Stimulated activated CD8-positive, alpha-beta memory T cell treated with anti-CD3 and anti-CD28 coated beads, Interleukin-2, amount 100 ng/mL, for 1 hour (primary cell): Measurements from ENCODE around the gene PLEKHA7.
"Not testable (repeated sequence)": the region's sequence is repeated elsewhere in the genome, so short reads cannot be mapped to it uniquely, and the experiment has no call there.

Experiments used
- DNase-seq, 2 donors: peaks; one replicate each; pipeline ENCODE4 v3.0.0-alpha.2; 2020; ENCODE audit warnings: low read depth in 2 of 2

Gene PLEKHA7

GRCh38 chr11:16905375-16905774, 108.8 kb downstream of the PLEKHA7 start:
- DNase-seq: no peak

DNA sequence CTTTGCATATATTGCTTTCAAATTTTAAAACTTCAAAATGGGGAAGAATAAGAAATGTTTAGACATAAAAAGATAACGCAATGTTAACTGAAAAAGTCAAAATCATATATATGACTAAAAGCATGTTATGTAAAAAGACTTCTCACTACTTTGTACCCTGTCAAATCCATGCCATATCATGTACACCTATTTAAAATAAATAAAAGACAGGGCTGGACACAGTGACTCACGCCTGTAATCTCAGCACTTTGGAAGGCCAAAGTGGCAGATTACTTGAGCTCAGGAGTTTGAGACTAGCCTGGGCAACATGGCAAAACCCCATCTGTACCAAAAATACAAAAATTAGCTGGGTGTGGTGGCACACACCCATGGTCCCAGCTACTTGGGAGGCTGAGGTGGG, 109.5 kb downstream of the PLEKHA7 start:
- DNase-seq: not testable (repeated sequence)

GRCh38 chr11:16902781-16903378, 111.3 kb downstream of the PLEKHA7 start:
- DNase-seq: no peak

- no peak for DNase-seq
Measured at GRCh38 chr11:16902182-16902581, 112.0 kb downstream of the PLEKHA7 start.

DNA sequence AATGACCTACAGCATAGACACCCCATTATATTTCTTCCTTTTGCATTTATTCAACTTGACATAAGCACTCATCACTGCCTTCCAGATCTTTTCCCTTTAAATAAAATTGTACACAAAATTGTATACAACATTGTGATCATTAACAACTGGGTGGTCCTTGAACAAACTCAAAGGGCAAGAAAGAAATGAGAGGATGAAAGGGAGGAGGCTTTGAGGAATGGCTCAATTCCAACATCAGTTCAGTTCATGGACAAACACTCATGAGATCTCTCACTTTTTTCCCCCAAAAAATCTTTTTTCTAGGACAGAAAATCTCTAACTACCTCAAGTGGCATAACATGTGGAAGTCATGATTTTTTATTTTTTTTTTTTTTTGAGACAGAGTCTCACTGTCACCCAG, 113.7 kb downstream of the PLEKHA7 start:
- DNase-seq: no peak

DNA sequence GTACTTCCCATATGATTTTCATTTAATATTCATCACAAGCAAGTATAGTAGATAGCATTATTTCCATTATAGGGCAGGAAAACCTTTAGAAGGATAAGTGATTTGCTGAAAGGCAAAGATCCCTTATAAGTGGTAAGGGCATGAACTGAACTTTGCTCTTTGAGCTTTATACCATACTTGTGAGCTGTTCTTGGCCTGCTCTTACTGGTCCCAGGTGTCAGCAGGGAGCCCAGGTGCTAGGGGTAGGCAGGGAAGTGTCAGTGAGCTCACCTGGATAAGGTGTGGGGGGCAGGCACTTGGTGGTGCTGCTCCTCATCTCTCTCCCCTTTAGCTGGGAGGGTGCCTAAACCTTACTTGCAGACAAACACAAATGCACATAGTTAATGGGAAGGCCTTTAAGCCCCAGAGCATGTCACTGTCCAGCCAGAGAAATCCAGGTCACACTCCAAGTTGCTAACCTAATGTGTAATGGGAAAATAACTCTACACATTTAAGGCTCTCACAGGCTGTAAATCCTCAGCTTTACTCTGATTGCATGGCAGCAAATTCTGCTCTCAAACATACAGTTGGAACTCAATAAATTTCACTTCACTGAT, 114.4 kb downstream of the PLEKHA7 start:
- DNase-seq: no peak

- DNase-seq: no peak
Measured at GRCh38 chr11:16898274-16898985, 115.8 kb downstream of the PLEKHA7 start.

GRCh38 chr11:16897470-16898061, 116.6 kb downstream of the PLEKHA7 start:
- DNase-seq: no peak

DNA sequence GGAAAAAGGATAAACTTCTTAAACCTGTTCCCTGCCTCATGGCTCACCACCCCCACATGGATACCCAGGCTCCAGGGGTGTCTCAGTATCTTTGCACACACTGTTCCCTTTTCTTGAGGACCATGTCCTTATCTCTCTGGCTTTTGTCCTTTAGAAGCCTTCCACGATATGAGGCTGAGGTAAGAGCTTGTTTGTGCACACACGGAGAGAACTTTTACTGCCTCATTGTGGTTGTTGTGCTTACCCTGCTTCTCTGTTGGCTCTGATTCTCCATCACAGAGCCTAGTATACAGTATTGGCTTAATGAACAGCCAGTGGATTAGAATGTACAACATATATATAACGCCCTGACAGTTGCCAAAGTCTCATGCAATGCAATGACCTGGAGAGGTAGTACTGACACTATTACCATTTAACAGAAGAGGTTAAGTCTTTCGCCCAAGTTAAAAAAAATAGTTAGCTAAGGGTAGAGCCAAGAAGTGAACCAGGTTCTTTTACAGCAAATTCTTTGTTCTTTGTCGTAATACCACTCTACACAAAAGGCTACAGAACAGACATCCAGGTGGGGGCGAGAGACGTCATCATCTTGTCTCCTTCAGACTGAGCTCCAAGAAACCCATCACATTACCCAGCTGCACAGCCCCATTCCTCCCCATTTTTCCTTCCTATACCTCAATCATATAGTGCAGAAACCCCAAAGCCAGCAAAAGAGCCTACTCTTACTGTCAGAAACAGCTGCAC, 117.3 kb downstream of the PLEKHA7 start:
- no peak for DNase-seq

DNA sequence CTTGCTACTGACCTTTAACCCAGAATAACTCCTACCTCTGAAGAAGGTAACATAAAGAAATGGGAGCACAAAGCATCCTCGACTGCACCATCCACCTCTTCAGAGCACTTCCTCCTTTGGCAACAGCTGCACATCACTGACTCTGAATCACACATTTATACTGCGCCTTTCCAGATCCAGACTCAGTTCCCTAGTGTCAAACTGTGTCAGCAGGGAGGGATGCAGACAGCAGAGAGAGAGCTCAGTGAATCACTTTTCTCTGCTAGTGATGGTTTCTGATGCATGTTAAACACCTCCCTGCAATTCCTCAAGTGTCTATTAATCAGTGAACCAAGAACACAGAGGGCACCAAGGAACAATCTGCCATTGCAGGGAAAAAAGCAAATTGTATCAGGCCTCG, 118.9 kb downstream of the PLEKHA7 start:
- DNase-seq: no peak

DNA sequence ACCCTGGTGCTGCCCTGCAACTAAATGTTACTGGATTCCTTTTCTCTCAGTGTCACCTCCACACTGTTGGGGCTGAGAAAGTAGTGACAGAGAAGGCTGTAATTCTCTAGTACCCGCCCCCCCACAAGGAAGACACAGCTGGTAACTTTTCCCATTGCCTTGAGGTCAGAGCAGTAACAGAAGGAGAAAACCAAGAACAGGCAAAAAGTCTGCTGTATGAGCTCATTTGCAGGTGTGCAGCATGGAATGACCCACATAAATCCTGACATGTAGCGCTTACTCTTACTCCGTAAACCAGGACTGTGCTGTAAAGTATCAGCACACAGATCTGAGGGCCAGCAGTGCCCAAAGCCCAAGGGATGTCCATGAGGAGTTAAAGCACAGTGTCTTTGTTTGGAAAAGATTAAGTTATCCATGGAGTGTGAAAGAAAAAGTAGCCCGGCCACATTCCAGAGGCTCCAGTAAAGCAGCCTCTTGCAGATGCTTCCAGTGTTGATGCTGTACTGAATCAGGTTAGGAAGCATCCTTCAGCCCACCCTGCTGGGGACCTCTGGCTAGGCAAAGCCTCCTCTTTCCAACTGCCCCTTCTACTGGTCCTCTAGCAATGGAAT, 120.7 kb downstream of the PLEKHA7 start:
- DNase-seq: no peak

DNA sequence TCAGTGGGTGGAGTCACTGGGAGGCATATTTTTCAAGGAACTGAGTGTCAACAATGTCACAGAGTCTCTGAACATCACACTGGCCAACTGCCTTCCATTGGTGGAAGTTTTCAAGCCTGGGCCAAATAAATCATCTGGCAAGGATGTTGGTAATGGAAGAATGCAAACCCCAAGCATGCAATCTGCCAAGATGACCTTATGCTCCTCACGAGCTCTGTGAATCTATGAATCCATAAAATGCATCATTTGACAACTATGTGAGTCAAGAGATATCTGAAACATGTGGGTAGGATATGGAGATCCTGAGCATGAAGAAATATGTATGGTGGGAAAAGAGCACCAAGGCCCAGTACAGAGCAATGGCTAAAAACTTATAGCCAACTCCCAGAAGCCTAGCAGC, 122.2 kb downstream of the PLEKHA7 start:
- no peak for DNase-seq

GRCh38 chr11:16891165-16891564, 123.0 kb downstream of the PLEKHA7 start:
- DNase-seq: no peak

GRCh38 chr11:16890442-16890841, 123.8 kb downstream of the PLEKHA7 start:
- DNase-seq: no peak

GRCh38 chr11:16889905-16890304, 124.3 kb downstream of the PLEKHA7 start:
- DNase-seq: no peak

GRCh38 chr11:16889010-16889409, 125.2 kb downstream of the PLEKHA7 start:
- not testable (repeated sequence) for DNase-seq

DNA sequence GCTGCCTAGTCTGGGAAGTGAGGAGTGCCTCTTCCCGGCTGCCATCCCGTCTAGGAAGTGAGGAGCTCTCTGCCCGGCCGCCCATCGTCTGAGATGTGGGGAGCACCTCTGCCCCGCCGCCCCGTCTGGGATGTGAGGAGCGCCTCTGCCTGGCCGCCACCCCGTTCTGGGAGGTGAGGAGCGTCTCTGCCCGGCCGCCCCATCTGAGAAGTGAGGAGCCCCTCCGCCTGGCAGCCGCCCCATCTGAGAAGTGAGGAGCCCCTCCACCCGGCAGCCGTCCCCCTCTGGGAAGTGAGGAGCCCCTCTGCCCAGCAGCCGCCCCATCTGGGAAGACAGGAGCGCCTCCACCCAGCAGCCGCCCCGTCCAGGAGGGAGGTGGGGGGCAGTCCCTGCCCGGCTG, 126.3 kb downstream of the PLEKHA7 start:
- not testable (repeated sequence) for DNase-seq

- DNase-seq: no peak
Measured at GRCh38 chr11:16883174-16883573, 131.0 kb downstream of the PLEKHA7 start.

DNA sequence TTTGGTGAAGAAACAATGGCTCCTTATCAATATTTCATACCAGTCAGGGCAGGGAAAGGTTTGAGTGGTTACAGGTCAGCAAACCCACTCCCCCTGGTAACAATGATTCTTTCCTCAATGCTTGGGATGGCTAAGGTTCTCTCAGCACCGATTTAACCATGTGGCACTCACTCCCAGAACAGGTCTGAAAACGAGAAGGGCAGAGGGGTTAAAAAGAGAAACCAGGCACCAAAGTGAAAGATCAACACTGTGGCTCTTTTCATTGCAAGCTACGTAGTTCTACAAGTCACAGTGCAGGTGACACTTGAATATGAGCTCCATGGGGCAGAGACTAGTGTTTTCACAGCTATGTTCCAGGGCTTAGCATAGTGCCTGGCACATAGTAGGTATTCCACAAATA, 132.4 kb downstream of the PLEKHA7 start:
- DNase-seq: no peak

DNA sequence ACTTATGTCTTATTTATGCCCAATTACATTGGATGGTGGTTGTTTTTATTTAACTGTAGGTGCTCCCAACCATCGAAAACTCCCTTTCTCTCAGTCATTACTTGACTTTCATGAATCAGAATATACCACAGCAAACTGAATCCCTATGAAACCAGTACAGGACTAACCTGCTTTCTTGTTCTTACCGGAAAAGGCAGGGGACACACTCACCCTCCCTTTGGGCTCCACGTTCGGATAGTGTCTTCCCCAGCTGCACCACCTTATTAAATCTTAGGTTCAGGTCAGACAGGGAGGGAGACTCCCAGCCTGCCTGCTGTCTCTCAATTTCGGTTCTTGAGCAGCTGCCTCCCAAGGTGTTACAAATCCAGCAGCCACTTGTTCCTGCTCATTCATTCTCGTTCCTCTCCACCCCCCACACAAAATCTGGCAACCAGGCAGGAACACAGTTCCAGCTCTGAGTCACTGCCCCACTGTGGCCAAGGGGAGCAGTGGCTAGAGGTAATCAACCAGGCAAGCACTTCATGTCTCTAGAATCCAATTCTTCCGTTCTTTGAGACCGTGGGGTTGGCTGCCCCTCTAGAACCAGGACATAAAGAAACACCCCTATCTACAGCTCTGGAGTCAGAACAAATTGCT, 133.0 kb downstream of the PLEKHA7 start:
- no peak for DNase-seq

- DNase-seq: no peak
Measured at GRCh38 chr11:16880184-16880801, 133.9 kb downstream of the PLEKHA7 start.
